Loucy (cell line): ENCODE data around the gene GPR55.
"Not testable (repeated sequence)": the region's sequence is repeated elsewhere in the genome, so short reads cannot be mapped to it uniquely, and the experiment has no call there.

Experiments used
- H2AFZ ChIP-seq: fragments of 200-600 bp; sonication (generic); 2 replicates; pipeline ENCODE4 v1.6.0; 2016; ENCODE audit warnings: antibody characterized with exemption, mild to moderate bottlenecking, low read length, moderate library complexity
- H3F3A ChIP-seq: fragments of 200-600 bp; 2 replicates; pipeline ENCODE4 v1.6.0; 2016; ENCODE audit warnings: antibody characterized with exemption, low read depth, mild to moderate bottlenecking
- H3K27me3 ChIP-seq: fragments of 200-600 bp; sonication (generic); 2 replicates; pipeline ENCODE4 v1.6.1; 2014; ENCODE audit warnings: low read length, mild to moderate bottlenecking; ENCODE audit not compliant: insufficient read depth, poor library complexity, severe bottlenecking
- H3K36me3 ChIP-seq: fragments of 200-600 bp; sonication (generic); 2 replicates; pipeline ENCODE4 v1.6.1; 2016; ENCODE audit warnings: low read length; ENCODE audit not compliant: insufficient read depth
- H3K4me1 ChIP-seq: fragments of 200-600 bp; sonication (generic); 2 replicates; pipeline ENCODE4 v1.5.1; 2014; ENCODE audit warnings: low read length, mild to moderate bottlenecking; ENCODE audit not compliant: insufficient read depth, poor library complexity, severe bottlenecking
- H3K4me2 ChIP-seq: fragments of 200-600 bp; sonication (generic); 2 replicates; pipeline ENCODE4 v1.6.0; 2014; ENCODE audit warnings: antibody characterized with exemption, low read length, low read depth, mild to moderate bottlenecking; ENCODE audit not compliant: poor library complexity, severe bottlenecking
- H3K4me3 ChIP-seq: fragments of 200-600 bp; sonication (generic); 2 replicates; pipeline ENCODE4 v1.5.1; 2014; ENCODE audit warnings: low read length, mild to moderate bottlenecking, mixed read lengths; ENCODE audit not compliant: poor library complexity, severe bottlenecking
- H3K79me2 ChIP-seq: fragments of 200-600 bp; sonication (generic); 2 replicates; pipeline ENCODE4 v1.6.1; 2014; ENCODE audit warnings: low read length; ENCODE audit not compliant: insufficient read depth
- H3K9ac ChIP-seq: fragments of 200-600 bp; sonication (generic); 2 replicates; pipeline ENCODE4 v1.6.0; 2014; ENCODE audit warnings: mild to moderate bottlenecking, low read depth, low read length, moderate library complexity; ENCODE audit not compliant: poor library complexity, severe bottlenecking
- H3K9me2 ChIP-seq: fragments of 200-600 bp; sonication (generic); replicated peaks from 2 replicates; pipeline ENCODE4 v1.6.1; 2016; ENCODE audit warnings: low read depth, low read length, mixed read lengths
- H3K9me3 ChIP-seq: fragments of 200-600 bp; sonication (generic); 2 replicates; pipeline ENCODE4 v1.6.1; 2014; ENCODE audit warnings: mild to moderate bottlenecking, antibody characterized with exemption, low read length, low read depth; ENCODE audit not compliant: insufficient read depth
- H4K20me1 ChIP-seq: fragments of 200-600 bp; sonication (generic); 2 replicates; pipeline ENCODE4 v1.6.0; 2014; ENCODE audit warnings: antibody characterized with exemption, low read length, mild to moderate bottlenecking; ENCODE audit not compliant: insufficient read depth, poor library complexity, severe bottlenecking
- CTCF ChIP-seq: fragments of 200-600 bp; sonication (generic); conservative IDR thresholded peaks from 2 replicates; pipeline ENCODE4 v1.5.1; 2014; ENCODE audit warnings: mild to moderate bottlenecking, antibody characterized with exemption, low read length
- EZH2phosphoT487 ChIP-seq: fragments of 200-600 bp; IDR thresholded peaks from 2 replicates; pipeline ENCODE4 v1.6.1; 2018; ENCODE audit warnings: antibody characterized with exemption, mild to moderate bottlenecking, moderate library complexity, borderline replicate concordance

Gene GPR55

GRCh38 chr2:230938516-230939065 lies 13.5 kb upstream of the GPR55 start:
- Histone ChIP-seq H4K20me1 (no peaks in the 10 kb centered on the region), H3K9ac (no peak overlapping the region), H3K4me2 (no peak overlapping the region), H3K79me2 (no peaks in the 10 kb centered on the region), H3F3A (no peaks in the 10 kb centered on the region), H3K27me3 (no peaks in the 10 kb centered on the region), H3K4me1 (no peaks in the 10 kb centered on the region), H2AFZ (no peak overlapping the region), H3K9me2 (no peaks in the 10 kb centered on the region), H3K9me3 (peaks cover 3% of the 10 kb centered on the region; the same call in 1 of the 2 replicates), H3K36me3 (no peaks in the 10 kb centered on the region), H3K4me3 (no peak overlapping the region)
- TF ChIP-seq EZH2phosphoT487 = no peak
- no peak for TF ChIP-seq CTCF

GRCh38 chr2:230938098-230938497 lies 13.1 kb upstream of the GPR55 start:
- Histone ChIP-seq H3K4me1 (peaks cover 5% of the 10 kb centered on the region), H3K9ac (no peak overlapping the region)
- TF ChIP-seq CTCF = no peak
- no peak for TF ChIP-seq EZH2phosphoT487

GRCh38 chr2:230937362-230937761 lies 12.3 kb upstream of the GPR55 start:
- H3K9me3 ChIP-seq = peaks cover 3% of the 10 kb centered on the region; the same call in 1 of the 2 replicates
- no peaks in the 10 kb centered on the region for H3K9me2 ChIP-seq
- no peaks in the 10 kb centered on the region for H3K79me2 ChIP-seq
- no peaks in the 10 kb centered on the region for H3F3A ChIP-seq
- no peak overlapping the region for H3K4me2 ChIP-seq
- H3K36me3 ChIP-seq = no peaks in the 10 kb centered on the region
- no peaks in the 10 kb centered on the region for H4K20me1 ChIP-seq
- peaks cover 6% of the 10 kb centered on the region for H3K4me1 ChIP-seq
- no peak for TF ChIP-seq CTCF
- no peak for TF ChIP-seq EZH2phosphoT487
- no peak overlapping the region for H2AFZ ChIP-seq
- H3K27me3 ChIP-seq = no peaks in the 10 kb centered on the region
- H3K4me3 ChIP-seq = no peak overlapping the region
- H3K9ac ChIP-seq = no peak overlapping the region

More at GRCh38 chr2:230938098-230938497, 13.1 kb upstream of the GPR55 start:
- Histone ChIP-seq H3F3A (no peaks in the 10 kb centered on the region), H3K9me3 (peaks cover 3% of the 10 kb centered on the region; the same call in 1 of the 2 replicates), H4K20me1 (no peaks in the 10 kb centered on the region), H3K79me2 (no peaks in the 10 kb centered on the region), H3K36me3 (no peaks in the 10 kb centered on the region), H3K9me2 (no peaks in the 10 kb centered on the region), H3K27me3 (no peaks in the 10 kb centered on the region), H2AFZ (no peak overlapping the region), H3K4me3 (no peak overlapping the region), H3K4me2 (no peak overlapping the region)

GRCh38 chr2:230936243-230936642 lies 11.2 kb upstream of the GPR55 start:
- H3K4me2 ChIP-seq, H3K27me3 ChIP-seq, H2AFZ ChIP-seq, H3K9me3 ChIP-seq, H3F3A ChIP-seq, H4K20me1 ChIP-seq, H3K9ac ChIP-seq, H3K36me3 ChIP-seq, H3K9me2 ChIP-seq, H3K79me2 ChIP-seq, H3K4me3 ChIP-seq: not testable (repeated sequence)
- H3K4me1 ChIP-seq = peaks cover 17% of the 10 kb centered on the region
